ENCODE measurements around the gene C4BPB. TPM values are rescaled to one million over a fixed set of nuclear protein-coding genes. Genes with fewer than 3 reads are reported as not detected.

C4BPB gene
- total RNA-seq, 1 donor from 2014 or later: 0.30 TPM

DNA sequence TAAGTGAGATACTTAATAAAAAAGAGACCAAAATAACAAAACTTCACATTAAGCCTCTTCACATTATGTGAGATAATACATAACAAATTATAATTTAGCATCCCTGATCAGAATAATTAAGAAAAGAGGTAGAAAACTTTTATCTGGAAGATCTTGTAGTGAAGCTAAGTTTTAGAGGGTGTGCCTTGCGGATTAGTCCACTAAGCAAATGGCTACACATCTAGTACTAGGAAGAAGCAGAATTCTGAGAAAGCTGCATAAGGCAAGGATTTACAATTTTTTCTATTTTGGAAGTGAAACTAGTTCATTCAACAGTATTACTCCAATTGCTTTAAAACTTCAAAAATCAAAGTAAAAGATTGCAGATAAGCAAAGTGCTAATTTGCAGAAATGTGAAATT lies 41.2 kb upstream of the C4BPB start:
- H3K4me3 ChIP-seq: peak overlapping the region; percentile 15
- peaks cover 88% of the 10 kb centered on the region for H3K4me1 ChIP-seq

GRCh38 chr1:207048041-207048440 lies 40.6 kb upstream of the C4BPB start:
- intact Hi-C loops (cut with micrococcal nuclease): no loop called here
- H3K4me3 ChIP-seq: no peak overlapping the region
- no peak for DNase-seq
- no peaks in the 10 kb centered on the region for H3K27me3 ChIP-seq (ENCODE audit: low read depth)
- H3K4me1 ChIP-seq: peaks cover 93% of the 10 kb centered on the region
- H3K27ac ChIP-seq (replicated peaks): no peak overlapping the region
- no peaks in the 10 kb centered on the region for H3K9me3 ChIP-seq (replicated peaks)
- TF ChIP-seq CTCF (IDR thresholded peaks at IDR 0.05; ENCODE audit: borderline replicate concordance): no peak
- H3K36me3 ChIP-seq: peaks cover 19% of the 10 kb centered on the region

More for the DNA sequence above, 41.2 kb upstream of the C4BPB start:
- Histone ChIP-seq H3K36me3 (peaks cover 19% of the 10 kb centered on the region), H3K27me3 (ENCODE audit: low read depth) (no peaks in the 10 kb centered on the region), H3K9me3 (replicated peaks) (no peaks in the 10 kb centered on the region), H3K27ac (replicated peaks) (no peak overlapping the region)
- TF ChIP-seq CTCF (IDR thresholded peaks at IDR 0.05; ENCODE audit: borderline replicate concordance): no peak
- DNase-seq: no peak
- intact Hi-C loops (cut with micrococcal nuclease): no loop called here

DNA sequence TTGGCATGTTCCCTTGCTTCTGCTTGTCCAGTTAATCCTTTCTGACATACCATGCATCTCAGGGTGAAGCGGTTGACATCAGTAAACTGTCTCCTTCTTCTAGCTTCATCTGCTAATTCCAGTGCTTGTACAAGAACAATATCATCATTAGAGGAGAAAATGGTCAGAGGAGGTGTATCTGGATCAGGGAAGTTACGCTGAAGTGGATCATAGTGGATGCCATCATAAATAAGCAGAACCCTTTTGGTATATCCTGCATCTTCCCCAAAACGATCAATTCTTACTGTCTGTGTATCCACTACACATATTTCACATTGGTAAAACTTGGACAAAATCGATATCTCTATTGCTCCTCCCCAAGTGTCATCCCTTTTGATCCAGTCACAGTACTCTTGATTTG lies 39.6 kb upstream of the C4BPB start:
- no peaks in the 10 kb centered on the region for H3K9me3 ChIP-seq (replicated peaks)
- no peak for TF ChIP-seq CTCF (IDR thresholded peaks at IDR 0.05; ENCODE audit: borderline replicate concordance)
- no peak overlapping the region for H3K4me3 ChIP-seq
- peaks cover 19% of the 10 kb centered on the region for H3K36me3 ChIP-seq
- intact Hi-C loops (cut with micrococcal nuclease): no loop called here
- H3K4me1 ChIP-seq: peaks cover 93% of the 10 kb centered on the region
- no peaks in the 10 kb centered on the region for H3K27me3 ChIP-seq (ENCODE audit: low read depth)
- H3K27ac ChIP-seq (replicated peaks): peak overlapping the region; percentile 97
- DNase-seq: no peak

DNA sequence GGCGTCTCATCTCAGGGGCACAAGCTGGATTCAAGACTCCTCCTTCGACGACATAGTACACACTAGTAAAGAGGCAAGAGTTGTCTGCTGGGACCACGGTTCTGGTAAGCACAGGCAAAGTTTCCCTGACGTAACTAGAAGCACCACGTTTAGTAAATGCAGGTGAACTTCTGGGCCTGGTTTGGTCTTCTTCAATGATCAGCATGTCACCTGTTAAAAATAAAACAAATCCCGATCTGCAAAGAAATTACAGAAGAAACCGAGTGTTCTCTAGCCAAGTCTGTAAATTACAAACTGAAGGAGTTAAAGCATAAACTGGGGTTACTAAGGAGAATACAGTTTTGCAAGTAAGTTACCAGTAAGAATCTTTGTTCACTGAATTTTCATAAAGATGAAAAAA lies 39.1 kb upstream of the C4BPB start:
- Histone ChIP-seq H3K4me1 (peaks cover 89% of the 10 kb centered on the region), H3K27ac (replicated peaks) (peak overlapping the region; percentile 97), H3K27me3 (ENCODE audit: low read depth) (no peaks in the 10 kb centered on the region), H3K4me3 (peak overlapping the region; percentile 95), H3K36me3 (peaks cover 19% of the 10 kb centered on the region), H3K9me3 (replicated peaks) (no peaks in the 10 kb centered on the region)
- intact Hi-C loops (cut with micrococcal nuclease): no loop called here
- no peak for TF ChIP-seq CTCF (IDR thresholded peaks at IDR 0.05; ENCODE audit: borderline replicate concordance)
- DNase-seq: no peak

GRCh38 chr1:207049974-207050391 lies 38.7 kb upstream of the C4BPB start:
- intact Hi-C loops (cut with micrococcal nuclease): no loop called here
- no peak for DNase-seq
- peaks cover 19% of the 10 kb centered on the region for H3K36me3 ChIP-seq
- H3K27me3 ChIP-seq (ENCODE audit: low read depth): no peaks in the 10 kb centered on the region
- H3K4me1 ChIP-seq: peaks cover 84% of the 10 kb centered on the region
- H3K9me3 ChIP-seq (replicated peaks): no peaks in the 10 kb centered on the region
- peak; percentile 87 for TF ChIP-seq CTCF (IDR thresholded peaks at IDR 0.05; ENCODE audit: borderline replicate concordance)
- peak overlapping the region; percentile 95 for H3K4me3 ChIP-seq
- H3K27ac ChIP-seq (replicated peaks): peak overlapping the region; percentile 97
